Muscle layer of colon (tissue), 2 donors: ENCODE measurements around the gene ANXA4.
"Not testable (repeated sequence)": the region's sequence is repeated elsewhere in the genome, so short reads cannot be mapped to it uniquely, and the experiment has no call there.

Experiments used
- H3K27ac ChIP-seq: one replicate; pipeline ENCODE4 v1.7.0; 2013; ENCODE audit warnings: low read depth, mild to moderate bottlenecking, low read length, moderate library complexity
- H3K27me3 ChIP-seq, 2 donors: one replicate each; pipeline ENCODE4 v1.7.0; 2013; ENCODE audit warnings: low read length in 2 of 2, mild to moderate bottlenecking in 2 of 2; ENCODE audit not compliant: insufficient read depth in 2 of 2, control insufficient read depth in 1 of 2
- H3K36me3 ChIP-seq: one replicate; pipeline ENCODE4 v1.7.0; 2013; ENCODE audit warnings: mild to moderate bottlenecking, low read length; ENCODE audit not compliant: insufficient read depth
- H3K4me1 ChIP-seq: one replicate; pipeline ENCODE4 v1.7.0; 2013; ENCODE audit warnings: mild to moderate bottlenecking, low read length; ENCODE audit not compliant: insufficient read depth
- H3K4me3 ChIP-seq, 2 donors: one replicate each; pipeline ENCODE4 v1.7.0; 2013; ENCODE audit warnings: low read length in 2 of 2, low read depth in 1 of 2, mild to moderate bottlenecking in 1 of 2, moderate library complexity in 1 of 2
- H3K9ac ChIP-seq: one replicate; pipeline ENCODE4 v1.7.0; 2013; ENCODE audit warnings: low read length
- H3K9me3 ChIP-seq: one replicate; pipeline ENCODE4 v1.7.0; 2013; ENCODE audit warnings: mild to moderate bottlenecking, low read length
- donor health status: abdominal sarcoma.
- donor health status: Adenocarcinoma of cecum.

The ANXA4 gene

DNA sequence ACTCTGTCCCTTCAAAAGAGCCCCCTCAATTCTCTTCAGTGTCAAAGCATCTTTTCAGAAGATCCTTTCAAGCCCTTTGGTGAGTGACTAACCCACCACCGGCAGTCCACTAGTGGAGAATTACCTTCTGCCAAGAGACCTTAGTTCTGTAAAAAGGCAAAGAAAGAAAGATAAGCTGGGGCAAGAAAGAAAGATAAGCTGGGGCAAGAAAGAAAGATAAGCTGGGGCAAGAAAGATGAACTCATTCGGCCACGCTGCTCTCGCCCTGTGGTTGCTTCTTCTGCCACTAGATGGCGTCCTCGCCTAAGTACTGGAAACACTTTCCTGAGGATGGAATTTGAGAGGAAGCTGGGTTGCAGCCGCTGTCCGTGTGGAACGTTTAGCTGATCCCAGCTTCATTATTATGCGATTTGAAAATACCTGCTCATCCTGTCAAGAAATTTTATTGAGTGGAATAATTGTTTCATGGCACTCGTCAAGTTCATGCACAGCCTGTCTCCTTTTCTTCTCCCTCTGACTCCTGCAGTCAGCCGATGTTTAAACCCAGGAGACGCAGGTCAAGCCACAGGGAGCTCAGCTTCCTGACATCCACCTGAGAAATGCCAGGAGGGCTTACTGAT is 17.3 kb upstream of the ANXA4 start:
- Histone ChIP-seq H3K27me3 (no peaks in the 10 kb centered on the region), H3K9me3 (no peaks in the 10 kb centered on the region), H3K4me3 (peak overlapping the region; percentile 41 to 45), H3K9ac (no peak overlapping the region), H3K36me3 (no peaks in the 10 kb centered on the region), H3K4me1 (no peaks in the 10 kb centered on the region), H3K27ac (no peak overlapping the region)

DNA sequence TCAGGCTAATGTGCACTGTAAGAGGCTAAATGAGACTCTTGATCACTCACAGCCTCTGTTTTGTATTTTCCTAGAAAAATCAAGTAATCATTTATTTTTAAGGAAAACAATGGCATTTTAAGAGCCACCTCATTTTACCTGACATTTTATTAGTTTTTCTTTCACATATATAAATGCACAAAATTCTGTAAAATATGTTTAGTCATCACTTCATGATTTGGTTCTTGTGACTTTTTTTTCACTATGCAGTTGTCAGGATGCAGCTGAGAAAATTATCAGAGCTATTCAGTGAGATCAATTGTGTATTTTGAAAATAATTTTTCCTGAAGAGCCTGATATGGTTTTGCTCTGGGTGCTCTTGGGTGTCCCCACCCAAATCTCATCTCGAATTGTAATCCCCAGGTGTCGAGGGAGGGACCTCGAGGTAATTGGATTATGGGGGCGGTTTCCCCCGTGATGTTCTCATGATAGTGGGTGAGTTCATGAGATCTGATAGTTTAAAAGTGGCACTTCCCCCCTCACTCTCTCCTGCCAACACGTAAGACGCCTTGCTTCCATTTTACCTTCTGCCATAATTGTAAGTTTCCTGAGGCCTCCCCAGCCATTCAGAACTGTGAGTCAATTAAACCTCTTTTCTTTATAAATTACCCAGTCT is 16.1 kb upstream of the ANXA4 start:
- H3K9me3 ChIP-seq: no peaks in the 10 kb centered on the region
- no peaks in the 10 kb centered on the region for H3K4me1 ChIP-seq
- no peak overlapping the region for H3K27ac ChIP-seq
- H3K4me3 ChIP-seq: no peak overlapping the region
- no peaks in the 10 kb centered on the region for H3K27me3 ChIP-seq
- H3K36me3 ChIP-seq: no peaks in the 10 kb centered on the region
- no peak overlapping the region for H3K9ac ChIP-seq

DNA sequence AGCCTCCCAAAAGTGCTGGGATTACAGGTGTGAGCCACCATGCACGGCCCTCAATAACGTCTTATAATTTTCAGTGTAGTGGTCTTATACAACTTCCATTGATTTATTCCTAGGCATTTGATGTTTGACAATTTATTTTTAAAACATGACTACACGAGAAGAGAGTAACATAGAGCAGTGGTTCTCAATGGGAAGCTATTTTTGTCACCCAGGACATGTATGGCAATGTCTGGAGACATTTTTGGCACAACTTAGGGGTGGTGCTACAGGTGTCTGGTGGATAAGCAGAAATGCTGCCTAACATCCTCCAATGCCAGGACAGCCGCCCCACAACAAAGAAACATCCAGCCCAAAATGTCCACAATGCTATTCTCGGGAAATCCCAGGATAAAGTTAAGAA is 12.7 kb upstream of the ANXA4 start:
- Histone ChIP-seq H3K9me3 (no peaks in the 10 kb centered on the region), H3K4me1 (no peaks in the 10 kb centered on the region), H3K27me3 (no peaks in the 10 kb centered on the region), H3K4me3 (no peak overlapping the region), H3K9ac (no peak overlapping the region), H3K27ac (no peak overlapping the region), H3K36me3 (no peaks in the 10 kb centered on the region)

DNA sequence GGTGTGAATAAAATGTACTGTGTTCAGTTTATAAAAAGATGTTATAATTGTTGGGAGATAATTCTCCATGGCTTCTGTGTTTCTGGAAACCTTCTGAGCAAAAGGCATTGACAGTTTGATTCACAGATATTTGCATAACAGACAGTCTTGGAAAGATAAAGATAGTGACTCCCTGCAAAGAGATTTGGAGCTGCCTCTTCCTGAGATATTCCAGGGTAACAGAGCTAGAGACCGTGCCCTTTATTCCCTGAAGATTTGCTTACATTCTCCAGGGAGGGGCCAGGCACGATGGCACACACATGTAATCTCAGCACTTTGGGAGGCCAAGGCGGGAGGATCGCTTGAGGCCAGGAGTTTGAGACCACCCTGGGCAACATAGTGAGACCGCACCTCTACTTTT is 12.2 kb upstream of the ANXA4 start:
- Histone ChIP-seq H3K9ac (no peak overlapping the region), H3K9me3 (no peaks in the 10 kb centered on the region), H3K27ac (no peak overlapping the region), H3K4me3 (no peak overlapping the region), H3K4me1 (no peaks in the 10 kb centered on the region), H3K36me3 (no peaks in the 10 kb centered on the region), H3K27me3 (no peaks in the 10 kb centered on the region)

DNA sequence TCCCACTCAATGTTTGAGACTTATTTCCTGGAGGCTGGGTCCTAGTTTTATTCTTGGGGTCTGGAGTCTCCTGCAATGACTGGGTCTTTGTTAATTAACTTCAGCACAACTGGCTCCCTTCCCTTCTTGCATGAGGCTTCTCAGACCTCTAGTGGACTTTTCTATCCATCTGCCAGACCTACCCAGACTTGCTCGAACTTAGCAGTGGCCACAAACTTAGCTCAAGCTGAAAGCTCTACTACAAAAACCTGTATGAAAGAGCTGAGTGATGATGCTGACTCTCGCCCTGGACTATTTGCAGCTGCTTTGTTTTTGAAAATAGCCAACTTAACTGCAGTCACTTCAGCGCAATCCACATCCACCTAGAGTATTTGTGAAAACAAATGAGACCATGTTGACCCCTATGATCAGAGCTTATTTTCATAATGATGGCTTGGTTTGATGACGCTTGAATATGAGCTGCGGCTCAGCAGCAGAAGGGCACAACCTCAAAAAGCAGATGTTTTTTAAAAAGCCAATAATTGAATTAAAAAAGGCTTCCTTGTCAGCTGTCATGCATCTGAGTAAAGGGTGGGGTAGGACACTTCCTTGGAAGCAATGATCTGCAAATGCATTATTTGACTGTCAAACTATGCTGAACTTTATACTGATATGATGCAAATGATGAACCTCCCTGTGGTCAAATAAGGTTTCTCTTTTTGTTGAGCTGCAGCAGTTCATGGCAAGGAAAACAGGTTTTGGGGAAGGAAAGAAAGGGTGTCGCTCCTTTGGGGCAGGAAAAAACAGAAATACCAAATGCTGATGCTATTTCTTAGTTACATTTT is 10.6 kb upstream of the ANXA4 start:
- H3K27me3 ChIP-seq: no peaks in the 10 kb centered on the region
- H3K9ac ChIP-seq: no peak overlapping the region
- H3K4me3 ChIP-seq: no peak overlapping the region
- H3K27ac ChIP-seq: no peak overlapping the region
- H3K9me3 ChIP-seq: no peaks in the 10 kb centered on the region
- no peaks in the 10 kb centered on the region for H3K4me1 ChIP-seq
- no peaks in the 10 kb centered on the region for H3K36me3 ChIP-seq

DNA sequence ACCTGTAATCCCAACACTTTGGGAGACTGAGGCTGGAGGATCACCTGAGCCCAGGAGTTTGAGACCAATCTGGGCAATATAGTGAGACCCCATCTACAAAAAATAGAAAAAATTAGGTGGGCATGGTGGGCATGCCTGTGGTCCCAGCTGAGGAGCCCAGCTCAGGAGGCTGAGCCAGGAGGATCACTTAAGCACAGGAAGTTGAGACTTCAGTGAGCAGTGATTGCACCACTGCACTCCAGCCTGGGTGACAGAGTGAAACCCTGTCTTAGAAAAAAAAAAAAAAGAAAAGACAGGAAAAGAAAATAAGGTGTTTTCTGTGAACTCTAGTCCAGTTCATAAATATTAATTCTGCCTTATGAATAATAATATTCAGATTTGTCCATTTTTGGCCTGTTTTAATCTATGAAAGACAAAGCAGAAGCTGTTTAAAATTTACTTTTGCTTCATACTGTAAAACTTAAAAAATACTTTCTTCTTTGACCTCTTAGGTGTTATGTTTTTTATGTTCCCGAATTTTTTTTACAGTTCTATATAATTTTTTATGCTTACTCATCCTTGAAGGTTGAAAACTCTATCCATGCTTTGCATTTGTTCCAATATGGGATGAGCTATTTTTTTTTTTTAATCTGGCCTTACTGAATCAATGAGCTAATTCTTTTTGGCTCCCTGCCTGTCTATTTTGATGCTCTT is 8.4 kb upstream of the ANXA4 start:
- no peaks in the 10 kb centered on the region for H3K36me3 ChIP-seq
- no peaks in the 10 kb centered on the region for H3K27me3 ChIP-seq
- H3K4me1 ChIP-seq: no peaks in the 10 kb centered on the region
- H3K4me3 ChIP-seq: no peak overlapping the region
- H3K9me3 ChIP-seq: no peaks in the 10 kb centered on the region
- no peak overlapping the region for H3K9ac ChIP-seq
- H3K27ac ChIP-seq: no peak overlapping the region

DNA sequence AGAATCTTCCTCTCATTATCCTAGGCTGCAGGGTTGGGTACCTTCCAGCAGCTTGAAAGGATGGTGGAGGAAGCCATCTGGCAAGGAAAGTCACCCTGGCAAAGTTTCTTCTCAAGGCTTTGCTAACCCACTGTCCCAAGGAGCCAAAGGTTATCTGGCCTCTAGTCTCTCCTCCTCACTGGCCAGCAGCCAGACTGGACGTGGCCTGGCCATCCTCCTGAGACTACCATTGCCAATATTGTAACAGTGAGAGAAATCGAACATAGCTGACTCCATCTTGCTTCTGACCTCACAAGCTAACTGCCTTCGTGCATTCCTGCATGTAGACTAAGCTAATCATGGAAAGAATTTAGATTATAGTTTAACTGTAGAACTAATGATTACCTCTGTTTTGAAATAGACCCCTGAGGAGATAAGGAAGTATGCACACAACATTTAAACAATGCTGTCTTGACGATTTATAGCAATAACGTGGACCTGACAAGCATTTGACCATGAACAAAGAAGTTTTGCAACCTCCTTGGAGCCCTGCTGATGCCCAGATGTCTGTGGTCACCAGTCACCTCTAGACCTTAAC is 7.8 kb upstream of the ANXA4 start:
- Histone ChIP-seq H3K9me3 (no peaks in the 10 kb centered on the region), H3K27ac (no peak overlapping the region), H3K9ac (no peak overlapping the region), H3K4me3 (no peak overlapping the region), H3K36me3 (no peaks in the 10 kb centered on the region), H3K4me1 (no peaks in the 10 kb centered on the region), H3K27me3 (no peaks in the 10 kb centered on the region)

DNA sequence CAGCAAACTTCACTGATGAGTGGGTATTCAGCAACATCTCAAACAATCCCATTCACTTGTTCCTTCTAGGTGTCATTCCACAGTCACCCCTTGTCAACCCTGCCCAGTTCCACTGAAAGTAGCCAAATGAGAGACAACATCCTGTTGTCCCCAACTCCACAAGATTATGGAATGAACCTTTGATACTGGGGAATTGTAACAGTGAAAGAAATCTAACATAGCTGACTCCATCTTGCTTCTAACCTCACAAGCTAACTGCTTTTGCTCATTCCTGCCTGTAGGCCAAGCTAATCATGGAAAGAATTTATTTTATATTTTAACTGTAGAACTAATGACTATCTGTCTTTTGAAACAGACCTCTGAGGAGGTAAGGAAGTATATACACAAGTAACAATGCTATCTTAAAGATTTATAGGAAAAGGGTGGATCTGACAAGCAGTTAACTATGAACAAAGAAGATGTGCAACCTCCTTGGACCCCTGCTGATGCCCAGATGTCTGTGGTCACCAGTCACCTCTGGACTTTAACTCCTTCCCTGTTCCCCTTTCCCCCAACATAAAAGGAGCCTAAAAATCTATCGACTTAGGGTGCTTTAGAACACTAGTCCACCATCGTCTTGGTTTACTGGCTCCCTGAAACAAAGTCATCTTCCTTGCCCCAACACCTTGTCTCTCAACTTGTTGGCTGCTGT is 6.9 kb upstream of the ANXA4 start:
- Histone ChIP-seq H3K9me3 (no peaks in the 10 kb centered on the region), H3K9ac (no peak overlapping the region), H3K4me3 (no peak overlapping the region), H3K4me1 (no peaks in the 10 kb centered on the region), H3K36me3 (no peaks in the 10 kb centered on the region), H3K27me3 (no peaks in the 10 kb centered on the region), H3K27ac (no peak overlapping the region)

DNA sequence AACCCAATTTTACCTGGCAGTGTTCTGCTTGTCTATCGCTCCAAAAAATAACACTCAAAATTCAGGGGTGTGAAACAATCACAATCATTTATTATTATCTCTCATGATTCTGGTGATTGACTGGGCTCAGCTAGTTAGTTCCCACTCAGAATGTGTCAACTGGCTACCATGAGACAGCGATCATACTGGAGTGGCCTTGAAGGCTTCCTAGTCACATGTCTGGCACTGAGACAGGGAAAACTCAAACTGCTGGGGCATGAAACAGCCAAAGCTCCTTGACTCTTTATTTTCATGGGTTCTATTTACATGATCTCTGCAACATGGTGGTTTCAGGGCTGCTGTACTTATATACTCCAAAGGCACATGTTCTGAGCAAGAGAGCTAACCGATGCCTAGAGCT is 6.2 kb upstream of the ANXA4 start:
- Histone ChIP-seq H3K9me3 (no peaks in the 10 kb centered on the region), H3K9ac (no peak overlapping the region), H3K27ac (no peak overlapping the region), H3K4me1 (peaks cover 1% of the 10 kb centered on the region), H3K36me3 (no peaks in the 10 kb centered on the region), H3K27me3 (no peaks in the 10 kb centered on the region), H3K4me3 (no peak overlapping the region)

DNA sequence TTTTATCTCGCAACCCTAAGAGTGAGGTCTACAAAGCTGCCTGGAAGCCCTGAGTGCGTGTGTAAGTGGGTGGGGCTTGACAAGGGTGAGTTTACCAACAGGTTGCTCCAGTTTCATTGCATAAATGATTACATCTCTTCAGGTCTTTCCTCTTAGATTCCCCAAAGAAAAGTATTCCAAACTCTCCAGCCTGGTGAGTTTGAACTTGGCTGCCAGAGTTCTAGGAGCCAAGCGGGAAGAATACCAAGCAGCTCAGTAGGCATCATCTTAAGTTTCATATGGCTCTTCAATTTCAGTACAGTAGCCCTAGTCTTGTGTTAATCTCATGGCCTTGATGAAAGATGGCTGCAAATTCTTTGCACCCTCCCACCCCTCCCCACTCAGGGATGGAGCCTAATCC is 3.8 kb upstream of the ANXA4 start:
- H3K27ac ChIP-seq: not testable (repeated sequence)

More for the DNA sequence above, 3.8 kb upstream of the ANXA4 start:
- peaks cover 14% of the 10 kb centered on the region for H3K4me1 ChIP-seq
- H3K9me3 ChIP-seq, H3K36me3 ChIP-seq, H3K27me3 ChIP-seq, H3K9ac ChIP-seq, H3K4me3 ChIP-seq: not testable (repeated sequence)
